Uterus (tissue), 2 donors: ENCODE results near the gene MYL12B.

Experiments used
- POLR2A ChIP-seq, 2 donors: fragments of 450-650 bp; IDR thresholded peaks; one replicate each; pipeline ENCODE4 v1.6.1; 2016; ENCODE audit warnings: antibody characterized with exemption in 2 of 2, mild to moderate bottlenecking in 1 of 2, moderate library complexity in 1 of 2
- TF ChIP-seq, protein P1 (sequence below), 4 experiments: fragments of 200-600 bp in 2 of 4; fragments of 450-650 bp in 2 of 4; sonication (generic) in 2 of 4; IDR thresholded peaks; one replicate each; pipeline ENCODE4 v1.5.1; 2016 to 2019; ENCODE audit warnings: antibody characterized with exemption in 4 of 4, mild to moderate bottlenecking in 2 of 4, moderate library complexity in 1 of 4

DNA sequence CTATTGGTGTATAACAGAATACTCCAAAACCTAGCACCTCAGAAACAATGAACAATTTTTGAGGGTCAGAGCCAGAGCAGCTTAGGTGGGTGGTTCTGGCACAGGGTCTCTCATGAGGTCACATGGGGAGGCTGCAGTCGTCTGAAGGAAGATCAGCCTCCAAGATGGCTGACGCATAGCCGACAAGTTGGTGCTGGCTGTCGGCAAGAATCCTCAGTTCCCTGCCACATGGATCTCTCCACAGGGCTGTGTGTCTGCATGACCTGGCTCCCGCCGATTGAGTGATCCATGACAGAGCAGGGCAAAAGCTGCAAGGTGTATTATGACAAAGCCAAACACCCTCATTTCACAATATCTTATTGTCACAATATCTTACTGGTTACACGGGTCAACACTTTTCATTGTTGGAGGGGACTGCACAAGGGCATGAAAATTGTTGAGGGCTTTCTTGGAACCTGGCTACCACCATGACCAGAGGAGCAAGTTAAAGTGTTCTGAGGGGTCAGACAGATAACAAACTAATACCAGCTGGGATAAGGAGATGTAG is 4.2 kb downstream of the MYL12B start:
- TF ChIP-seq, protein P1, sequence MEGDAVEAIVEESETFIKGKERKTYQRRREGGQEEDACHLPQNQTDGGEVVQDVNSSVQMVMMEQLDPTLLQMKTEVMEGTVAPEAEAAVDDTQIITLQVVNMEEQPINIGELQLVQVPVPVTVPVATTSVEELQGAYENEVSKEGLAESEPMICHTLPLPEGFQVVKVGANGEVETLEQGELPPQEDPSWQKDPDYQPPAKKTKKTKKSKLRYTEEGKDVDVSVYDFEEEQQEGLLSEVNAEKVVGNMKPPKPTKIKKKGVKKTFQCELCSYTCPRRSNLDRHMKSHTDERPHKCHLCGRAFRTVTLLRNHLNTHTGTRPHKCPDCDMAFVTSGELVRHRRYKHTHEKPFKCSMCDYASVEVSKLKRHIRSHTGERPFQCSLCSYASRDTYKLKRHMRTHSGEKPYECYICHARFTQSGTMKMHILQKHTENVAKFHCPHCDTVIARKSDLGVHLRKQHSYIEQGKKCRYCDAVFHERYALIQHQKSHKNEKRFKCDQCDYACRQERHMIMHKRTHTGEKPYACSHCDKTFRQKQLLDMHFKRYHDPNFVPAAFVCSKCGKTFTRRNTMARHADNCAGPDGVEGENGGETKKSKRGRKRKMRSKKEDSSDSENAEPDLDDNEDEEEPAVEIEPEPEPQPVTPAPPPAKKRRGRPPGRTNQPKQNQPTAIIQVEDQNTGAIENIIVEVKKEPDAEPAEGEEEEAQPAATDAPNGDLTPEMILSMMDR (IDR thresholded peaks at IDR 0.05): no peak
- TF ChIP-seq POLR2A (IDR thresholded peaks at IDR 0.05): no peak
